Hepatocyte (in vitro differentiated cells): ENCODE results near the gene EFNB1.
"Not testable (repeated sequence)": the region's sequence is repeated elsewhere in the genome, so short reads cannot be mapped to it uniquely, and the experiment has no call there.

Source experiments
- CTCF ChIP-seq: fragments of 200-600 bp; sonication (generic); IDR thresholded peaks from 2 replicates; pipeline ENCODE4 v1.5.1; 2016; ENCODE audit warnings: antibody characterized with exemption, mild to moderate bottlenecking; ENCODE audit not compliant: poor library complexity
- EZH2phosphoT487 ChIP-seq: fragments of 200-600 bp; sonication (generic); IDR thresholded peaks from one replicate; pipeline ENCODE4 v1.6.1; 2018; ENCODE audit warnings: antibody characterized with exemption, mild to moderate bottlenecking, low read depth, moderate library complexity; ENCODE audit not compliant: unreplicated experiment, severe bottlenecking

- TF ChIP-seq CTCF, EZH2phosphoT487: not testable (repeated sequence)
These were observed 42.2 kb upstream of the EFNB1 start for GRCh38 chrX:68786581-68786980.
